ENCODE data around the gene GIMAP8. TPM values are rescaled to one million over a fixed set of nuclear protein-coding genes. Genes with fewer than 3 reads are reported as not detected.

Gene GIMAP8
- total and polyA plus RNA-seq, 2 experiments from 2014 or later: 0.06 TPM; not detected in 1

GRCh38 chr7:150413640-150414081 is 36.8 kb upstream of the GIMAP8 start:
- Histone ChIP-seq H3K4me3 (no peak overlapping the region), H3K79me2 (replicated peaks; ENCODE audit: insufficient read depth) (0 out of 2 replicates have a peak, but pooled peaks cover under 1% of the 10 kb centered on the region), H3K27ac (ENCODE audit: low read depth) (no peak overlapping the region), H3K27me3 (ENCODE audit: insufficient read depth) (no peaks in the 10 kb centered on the region), H3K9me2 (ENCODE audit: insufficient read depth) (no peaks in the 10 kb centered on the region), H3K4me2 (no peak overlapping the region), H4K20me1 (replicated peaks; ENCODE audit: insufficient read depth) (no peaks in the 10 kb centered on the region), H2AFZ (no peak overlapping the region), H3F3A (replicated peaks; ENCODE audit: low read depth) (no peaks in the 10 kb centered on the region), H3K36me3 (ENCODE audit: insufficient read depth) (peaks cover 5% of the 10 kb centered on the region; the same call in 1 of the 2 replicates), H3K4me1 (ENCODE audit: insufficient read depth) (no peaks in the 10 kb centered on the region; the same call in 1 of the 2 replicates)
- peaks cover 14% of the 10 kb centered on the region for H3K27me3 Mint-ChIP-seq (ENCODE audit: insufficient read depth, low read depth, poor library complexity)
- no peaks in the 10 kb centered on the region; the same call in none of the 3 replicates for H3K9me3 Mint-ChIP-seq
- DNase-seq (ENCODE audit: low spot score) (no peak), ATAC-seq (no peak)
- TF ChIP-seq CTCF (conservative IDR thresholded peaks at IDR 0.05; ENCODE audit: low read depth in 2 of 2): no peak
- no peak for TF ChIP-seq ZNF462 (CRISPR knock-in tag; IDR thresholded peaks at IDR 0.05)
- TF ChIP-seq EZH2phosphoT487 (IDR thresholded peaks at IDR 0.05; ENCODE audit: unreplicated experiment): no peak
- no peak for TF ChIP-seq REST (IDR thresholded peaks at IDR 0.05; ENCODE audit: unreplicated experiment)
- TF ChIP-seq ZNF114 (CRISPR knock-in tag; IDR thresholded peaks at IDR 0.05): no peak
- no peak for TF ChIP-seq CREB1 (CRISPR knock-in tag; IDR thresholded peaks at IDR 0.05; ENCODE audit: low read depth)
- no peak for TF ChIP-seq JUNB (IDR thresholded peaks at IDR 0.05; ENCODE audit: unreplicated experiment)
- no peak for TF ChIP-seq EZH2 (IDR thresholded peaks at IDR 0.05; ENCODE audit: low read depth, unreplicated experiment)
- no peak for TF ChIP-seq POLR2AphosphoS5 (IDR thresholded peaks at IDR 0.05; ENCODE audit: low read depth)
- TF ChIP-seq STAT1 (IDR thresholded peaks at IDR 0.05; ENCODE audit: unreplicated experiment): no peak
- TF ChIP-seq ZNF331 (CRISPR knock-in tag; IDR thresholded peaks at IDR 0.05; ENCODE audit: low read depth): no peak
- TF ChIP-seq ETS1 (IDR thresholded peaks at IDR 0.05): no peak
- no peak for TF ChIP-seq NANOG (IDR thresholded peaks at IDR 0.05; ENCODE audit: borderline replicate concordance)
- H3K27ac Mint-ChIP-seq: no peak overlapping the region
- H3K4me1 Mint-ChIP-seq: peaks cover 13% of the 10 kb centered on the region
- peaks cover 45% of the 10 kb centered on the region for H3K36me3 Mint-ChIP-seq (ENCODE audit: low read depth)
- no peak overlapping the region for H3K4me3 Mint-ChIP-seq

Measured in GM23338 (cell line).